Endothelial cell of umbilical vein (primary cell): ENCODE measurements around the gene PCDH9. TPM values are rescaled to one million over a fixed set of nuclear protein-coding genes. Genes with fewer than 3 reads are reported as not detected.

Experiments used
- BruUV-seq: library from RNA; stranded (reverse); fragments of 400-500 nt; replicated peaks from 2 replicates; lab custom pipeline; 2021; lab: Mats Ljungman, UMichigan
- CTCF ChIA-PET: fragments of 300-600, 350-600 bp; sonication (Branson Sonifier 250); formaldehyde crosslinking; loops from one replicate; lab custom pipeline; 2021; ENCODE audit warnings: antibody characterized with exemption, inconsistent platforms; lab: Charles Lee
- POLR2A ChIA-PET: fragments of 300-600, 350-600 bp; sonication (Branson Sonifier 250); formaldehyde crosslinking; loops from one replicate; lab custom pipeline; 2021; ENCODE audit warnings: antibody characterized with exemption, inconsistent platforms; lab: Charles Lee
- DNase-seq: peaks from one replicate; pipeline ENCODE4 v3.0.0-alpha.2; 2011; ENCODE audit warnings: low read depth, low spot score
- FAIRE-seq: peaks from 2 replicates; lab custom pipeline; 2011; peaks lifted over from hg19 to GRCh38; lab: Jason Lieb, UNC
- H2AFZ ChIP-seq: 2 replicates; pipeline ENCODE4 v1.6.0; 2012; ENCODE audit warnings: low read depth, low read length, control low read depth, inconsistent platforms
- H3K27ac ChIP-seq: 2 replicates; pipeline ENCODE4 v1.5.1; 2011; ENCODE audit warnings: low read depth, mild to moderate bottlenecking, control low read depth, low read length, moderate library complexity; ENCODE audit not compliant: insufficient read depth
- H3K27me3 ChIP-seq, 2 experiments: 2 replicates each; pipeline versions ENCODE4 v1.6.0 to v1.6.1; 2011; ENCODE audit warnings: low read length in 2 of 2, mixed read lengths in 1 of 2; ENCODE audit not compliant: control insufficient read depth in 2 of 2, insufficient read depth in 2 of 2
- H3K36me3 ChIP-seq, 2 experiments: 2 replicates in 1 of 2; 3 replicates in 1 of 2; pipeline ENCODE4 v1.5.1; 2011; ENCODE audit warnings: low read length in 2 of 2, mild to moderate bottlenecking in 1 of 2, moderate library complexity in 1 of 2; ENCODE audit not compliant: control insufficient read depth in 2 of 2, insufficient read depth in 2 of 2; ENCODE audit errors: extremely low read depth in 1 of 2
- H3K4me1 ChIP-seq: 3 replicates; pipeline ENCODE4 v1.5.1; 2011; ENCODE audit warnings: mild to moderate bottlenecking, low read length; ENCODE audit not compliant: control insufficient read depth, insufficient read depth; ENCODE audit errors: extremely low read depth
- H3K4me2 ChIP-seq: 2 replicates; pipeline ENCODE4 v1.6.1; 2011; ENCODE audit warnings: low read length, control low read depth, mixed read lengths; ENCODE audit not compliant: insufficient read depth
- H3K4me3 ChIP-seq, 3 experiments: fragments of 200-600 bp in 1 of 3; sonication (generic), shearing (Covaris generic) in 1 of 3; replicated peaks in 1 of 3; 2 replicates each; pipeline ENCODE4 v1.5.1; 2011 to 2016; ENCODE audit warnings: control low read depth in 3 of 3, low read length in 3 of 3, mild to moderate bottlenecking in 2 of 3, inconsistent platforms in 1 of 3, low read depth in 1 of 3, moderate library complexity in 1 of 3; ENCODE audit not compliant: insufficient read depth in 1 of 3
- H3K79me2 ChIP-seq: 2 replicates; pipeline ENCODE4 v1.6.0; 2012; ENCODE audit warnings: low read length, inconsistent platforms; ENCODE audit not compliant: control insufficient read depth, insufficient read depth
- H3K9ac ChIP-seq: replicated peaks from 2 replicates; pipeline ENCODE3; 2011; ENCODE audit warnings: low read length, control low read depth; ENCODE audit not compliant: insufficient read depth; ENCODE audit errors: extremely low read depth
- H3K9me1 ChIP-seq: replicated peaks from 3 replicates; pipeline ENCODE4 v1.6.0; 2011; ENCODE audit warnings: mild to moderate bottlenecking, low read length; ENCODE audit not compliant: control insufficient read depth, insufficient read depth; ENCODE audit errors: extremely low read depth
- H3K9me3 ChIP-seq: replicated peaks from 2 replicates; pipeline ENCODE4 v1.5.1; 2012; ENCODE audit warnings: low read length, inconsistent platforms; ENCODE audit not compliant: control insufficient read depth, insufficient read depth
- H4K20me1 ChIP-seq: replicated peaks from 2 replicates; pipeline ENCODE3; 2011; ENCODE audit warnings: mild to moderate bottlenecking, low read length; ENCODE audit not compliant: control insufficient read depth, insufficient read depth; ENCODE audit errors: extremely low read depth
- CTCF ChIP-seq, 2 donors: IDR thresholded peaks; 1 replicate in 1 of 2; 2 replicates in 1 of 2; pipeline ENCODE4 v1.5.1; 2011; ENCODE audit warnings: low read length in 2 of 2, mild to moderate bottlenecking in 2 of 2, moderate library complexity in 2 of 2, control low read depth in 1 of 2, inconsistent platforms in 1 of 2, low read depth in 1 of 2; ENCODE audit not compliant: insufficient read depth in 1 of 2; ENCODE audit errors: extremely low read depth in 1 of 2
- FOS ChIP-seq: IDR thresholded peaks from 2 replicates; pipeline ENCODE4 v1.6.1; 2011; ENCODE audit warnings: mild to moderate bottlenecking, low read length, moderate library complexity, borderline replicate concordance; ENCODE audit not compliant: insufficient read depth
- GATA2 ChIP-seq: IDR thresholded peaks from 2 replicates; pipeline ENCODE4 v1.7.0; 2011; ENCODE audit warnings: low read depth, mild to moderate bottlenecking, moderate library complexity, mixed read lengths, low read length; ENCODE audit not compliant: insufficient read length, insufficient read depth
- JUN ChIP-seq: IDR thresholded peaks from 2 replicates; pipeline ENCODE4 v1.6.1; 2011; ENCODE audit warnings: borderline replicate concordance, low read depth; ENCODE audit not compliant: insufficient read length, insufficient read depth
- MYC ChIP-seq: IDR thresholded peaks from one replicate; pipeline ENCODE4 v1.6.1; 2011; ENCODE audit warnings: mild to moderate bottlenecking, low read depth, low read length
- POLR2A ChIP-seq: IDR thresholded peaks from 2 replicates; pipeline ENCODE4 v1.6.1; 2012; ENCODE audit warnings: low read depth, mild to moderate bottlenecking, control low read depth, low read length
- POLR2AphosphoS5 ChIP-seq: IDR thresholded peaks from 2 replicates; pipeline ENCODE4 v1.6.1; 2012; ENCODE audit warnings: low read depth, mild to moderate bottlenecking, control low read depth, low read length, moderate library complexity; ENCODE audit not compliant: insufficient read depth
- dilution Hi-C: fragments of 300-500 bp; cut with MboI; formaldehyde crosslinking; loops from one replicate; pipeline ENCODE4 v1.15.0; 2019; ENCODE audit warnings: low sequenced_read_pairs; ENCODE audit not compliant: extremely low pct_ligation_motif_present
- intact Hi-C: fragments of 100-400 bp; cut with micrococcal nuclease; formaldehyde crosslinking; loops from one replicate; pipeline ENCODE4 v1.10.0; 2022
- polyA plus RNA-seq, 4 experiments: library from polyadenylated mRNA; depleted of rRNA in 3 of 4; stranded (reverse) in 3 of 4; unstranded in 1 of 4; fragments of >200 nt; gene quantifications; 2 replicates each; pipeline versions ENCODE4 v1.2.1 to v1.2.3, GENCODE V29; 2011 to 2012; ENCODE audit warnings: missing spikeins in 1 of 4
- total RNA-seq: library from RNA; stranded (reverse); gene quantifications from 2 replicates; pipeline ENCODE4 v1.2.3, GENCODE V29; 2021
- TF ChIP-seq, protein P1 (sequence below): IDR thresholded peaks from 2 replicates; pipeline ENCODE4 v1.6.1; 2011; ENCODE audit not compliant: insufficient read depth, insufficient read length

PCDH9 gene
- total and polyA plus RNA-seq, 2 donors (not counting 3 experiments of a cell fraction or from before 2014, with no cell fraction given) = 1.1 to 5.2 TPM

- FAIRE-seq = no peak
- Histone ChIP-seq H3K36me3 (no peaks in the 10 kb centered on the region), H3K27me3 (no peaks in the 10 kb centered on the region), H3K9ac (no peak overlapping the region), H4K20me1 (no peaks in the 10 kb centered on the region), H3K27ac (no peak overlapping the region), H3K4me3 (no peak overlapping the region), H2AFZ (no peak overlapping the region), H3K4me2 (no peak overlapping the region), H3K9me1 (no peaks in the 10 kb centered on the region), H3K4me1 (no peaks in the 10 kb centered on the region), H3K79me2 (no peaks in the 10 kb centered on the region), H3K9me3 (no peaks in the 10 kb centered on the region)
- dilution Hi-C loops = no loop called here
- CTCF ChIA-PET = interaction anchor here (1.3 kb wide), 1 partner anchor 10 kb away, joined by 3 read pairs; no protein-coding TSS in a partner anchor
- POLR2A ChIA-PET = no interaction called here
- no peak for DNase-seq
- intact Hi-C loops = no loop called here
- no TSS peak for BruUV-seq
- TF ChIP-seq POLR2AphosphoS5 = no peak
- TF ChIP-seq, protein P1, sequence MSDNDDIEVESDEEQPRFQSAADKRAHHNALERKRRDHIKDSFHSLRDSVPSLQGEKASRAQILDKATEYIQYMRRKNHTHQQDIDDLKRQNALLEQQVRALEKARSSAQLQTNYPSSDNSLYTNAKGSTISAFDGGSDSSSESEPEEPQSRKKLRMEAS = no peak
- no peak for TF ChIP-seq JUN
- no peak for TF ChIP-seq CTCF (IDR thresholded peaks at IDR 0.05; ENCODE audit: extremely low read depth in 1 of 2, insufficient read depth in 1 of 2, low read depth in 1 of 2, low read length in 2 of 2)
Observed at GRCh38 chr13:66559093-66559492, 671.0 kb downstream of the PCDH9 start.

GRCh38 chr13:66558506-66558905 is 671.6 kb downstream of the PCDH9 start:
- no peak overlapping the region for H3K9ac ChIP-seq
- no peak for FAIRE-seq
- H3K79me2 ChIP-seq = no peaks in the 10 kb centered on the region
- ChIA-PET CTCF (interaction anchor here (1.3 kb wide), 1 partner anchor 10 kb away, joined by 3 read pairs; no protein-coding TSS in a partner anchor), POLR2A (no interaction called here)
- no peaks in the 10 kb centered on the region for H3K36me3 ChIP-seq
- no peak for TF ChIP-seq MYC
- TF ChIP-seq GATA2 = no peak
- no peak for TF ChIP-seq JUN
- TF ChIP-seq POLR2A = no peak
- no peak for TF ChIP-seq FOS
- TF ChIP-seq POLR2AphosphoS5 = no peak
- no peak for TF ChIP-seq CTCF (IDR thresholded peaks at IDR 0.05; ENCODE audit: extremely low read depth in 1 of 2, insufficient read depth in 1 of 2, low read depth in 1 of 2, low read length in 2 of 2)
- no peak overlapping the region for H3K4me3 ChIP-seq
- dilution Hi-C loops (no loop called here), intact Hi-C loops (no loop called here)
- no peak for DNase-seq
- H3K27me3 ChIP-seq = no peaks in the 10 kb centered on the region
- no peaks in the 10 kb centered on the region for H4K20me1 ChIP-seq
- H3K9me1 ChIP-seq = no peaks in the 10 kb centered on the region
- no peak overlapping the region for H3K27ac ChIP-seq
- H3K9me3 ChIP-seq = no peaks in the 10 kb centered on the region
- no peak overlapping the region for H3K4me2 ChIP-seq
- H3K4me1 ChIP-seq = no peaks in the 10 kb centered on the region
- no peak overlapping the region for H2AFZ ChIP-seq
- BruUV-seq = no TSS peak
